GM12892 (cell line): ENCODE results near the gene ATP9A.
"Not testable (repeated sequence)": the region's sequence is repeated elsewhere in the genome, so short reads cannot be mapped to it uniquely, and the experiment has no call there.

Source experiments
- DNase-seq: peaks from one replicate; pipeline ENCODE4 v3.0.0; 2011; ENCODE audit not compliant: insufficient read length
- FAIRE-seq: peaks from 2 replicates; lab custom pipeline; 2011; peaks lifted over from hg19 to GRCh38; lab: Jason Lieb, UNC
- POLR2A ChIP-seq: IDR thresholded peaks from 2 replicates; pipeline ENCODE4 v1.6.1; 2011; ENCODE audit warnings: low read depth, low read length, control low read depth
- POLR2AphosphoS5 ChIP-seq: IDR thresholded peaks from 2 replicates; pipeline ENCODE4 v1.6.1; 2011; ENCODE audit warnings: low read depth, low read length, control low read depth
- TAF1 ChIP-seq: IDR thresholded peaks from 2 replicates; pipeline ENCODE4 v1.6.1; 2011; ENCODE audit warnings: low read depth, mild to moderate bottlenecking, control low read depth, low read length, borderline replicate concordance

Gene ATP9A

DNA sequence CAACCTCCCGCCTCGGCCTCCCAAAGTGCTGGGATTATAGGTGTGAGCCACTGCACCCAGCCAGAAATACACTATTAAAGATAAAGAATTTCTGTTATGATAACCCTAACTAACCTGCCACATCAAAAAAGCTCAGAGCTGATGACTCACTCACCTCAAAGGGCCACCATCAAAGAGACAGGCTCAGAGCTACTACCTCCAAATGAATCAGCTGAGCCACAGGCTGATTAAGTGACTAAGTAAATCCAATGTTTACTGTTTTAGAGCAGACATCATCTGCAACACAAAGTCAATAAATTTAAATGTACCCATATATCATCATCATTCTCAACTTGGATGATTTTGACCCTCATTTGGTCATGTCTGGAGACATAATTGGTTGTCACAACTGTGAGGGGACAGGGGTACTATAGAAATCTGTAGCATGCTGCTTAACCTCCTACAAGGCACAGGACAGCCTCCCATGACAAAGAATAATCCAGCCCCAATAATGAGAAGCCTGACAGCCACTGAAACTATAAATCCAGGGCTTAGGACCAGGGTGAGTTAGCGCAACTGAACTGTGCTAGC lies 106.5 kb downstream of the ATP9A start:
- no peak for FAIRE-seq
- DNase-seq = no peak
- no peak for TF ChIP-seq POLR2A
- no peak for TF ChIP-seq TAF1
- TF ChIP-seq POLR2AphosphoS5 = no peak

DNA sequence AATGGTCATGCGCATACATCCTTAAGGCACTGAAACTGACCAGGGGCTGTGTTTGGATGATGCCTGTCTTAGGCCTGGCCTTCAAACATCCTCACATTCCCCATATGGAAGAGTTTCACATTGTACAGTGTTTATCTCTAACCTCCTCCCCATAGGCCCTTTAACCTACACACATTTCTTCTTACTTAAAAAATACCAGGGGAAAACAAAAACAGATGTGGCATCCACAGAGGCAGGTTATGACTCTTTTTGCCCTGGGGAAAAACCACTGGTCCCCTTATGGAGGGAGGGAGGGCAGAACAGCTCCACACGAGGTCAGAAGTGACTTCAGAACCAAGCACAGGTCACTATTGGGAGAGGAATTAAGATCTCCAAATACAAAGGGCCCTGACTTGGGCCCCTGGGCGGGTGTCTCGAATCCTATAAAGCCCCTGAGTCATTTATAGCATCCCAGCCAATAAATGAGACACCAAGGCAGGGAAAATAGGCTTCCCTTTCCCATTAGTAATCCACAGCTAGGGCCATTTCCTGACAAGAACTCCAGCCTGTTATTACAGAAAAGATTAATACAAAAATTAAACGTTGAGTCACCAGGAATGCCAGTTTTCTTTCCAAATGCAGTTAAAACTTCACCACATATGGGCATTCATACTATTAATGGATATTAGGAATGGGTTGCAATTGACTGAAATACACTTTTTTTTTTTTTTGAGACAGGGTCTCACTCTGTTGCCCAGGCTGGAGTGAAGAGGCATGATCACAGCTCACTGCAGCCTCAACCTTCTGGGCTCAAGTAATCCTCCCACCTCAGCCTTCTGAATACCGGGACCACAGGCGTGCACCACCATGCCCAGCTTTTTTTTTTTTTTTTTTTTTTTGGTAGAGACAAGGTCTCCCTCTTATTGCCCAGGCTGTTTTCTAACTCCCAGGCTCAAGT lies 107.2 kb downstream of the ATP9A start:
- FAIRE-seq (no peak), DNase-seq (no peak)
- TF ChIP-seq POLR2A (no peak), POLR2AphosphoS5 (no peak), TAF1 (no peak)

DNA sequence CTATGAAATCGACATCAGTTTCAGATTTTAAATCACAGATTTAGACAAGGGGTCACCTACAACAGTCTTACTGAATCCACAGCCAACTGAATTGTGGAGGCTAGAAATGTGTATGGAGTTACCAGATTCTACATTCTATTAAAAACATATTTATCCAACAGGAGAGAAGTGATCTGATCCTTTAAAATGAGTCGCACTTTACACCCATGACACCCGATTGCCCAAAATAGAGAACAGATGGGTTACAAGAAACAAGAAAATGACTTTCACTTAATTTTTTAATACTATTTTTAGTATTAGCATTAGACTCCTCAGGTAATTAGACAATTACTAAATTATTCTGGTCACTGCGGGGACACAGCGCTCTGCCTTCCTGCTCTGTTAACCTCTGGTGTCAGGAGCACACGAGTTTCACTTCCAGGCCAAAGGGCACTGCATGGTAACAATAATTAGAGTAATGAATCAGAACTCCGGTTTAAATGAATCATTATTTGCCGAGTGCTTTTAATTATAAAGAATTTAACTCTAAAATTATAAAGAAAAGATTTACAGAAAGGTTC lies 108.6 kb downstream of the ATP9A start:
- no peak for DNase-seq
- no peak for TF ChIP-seq POLR2AphosphoS5
- TF ChIP-seq POLR2A = no peak
- TF ChIP-seq TAF1 = no peak
- FAIRE-seq = no peak

DNA sequence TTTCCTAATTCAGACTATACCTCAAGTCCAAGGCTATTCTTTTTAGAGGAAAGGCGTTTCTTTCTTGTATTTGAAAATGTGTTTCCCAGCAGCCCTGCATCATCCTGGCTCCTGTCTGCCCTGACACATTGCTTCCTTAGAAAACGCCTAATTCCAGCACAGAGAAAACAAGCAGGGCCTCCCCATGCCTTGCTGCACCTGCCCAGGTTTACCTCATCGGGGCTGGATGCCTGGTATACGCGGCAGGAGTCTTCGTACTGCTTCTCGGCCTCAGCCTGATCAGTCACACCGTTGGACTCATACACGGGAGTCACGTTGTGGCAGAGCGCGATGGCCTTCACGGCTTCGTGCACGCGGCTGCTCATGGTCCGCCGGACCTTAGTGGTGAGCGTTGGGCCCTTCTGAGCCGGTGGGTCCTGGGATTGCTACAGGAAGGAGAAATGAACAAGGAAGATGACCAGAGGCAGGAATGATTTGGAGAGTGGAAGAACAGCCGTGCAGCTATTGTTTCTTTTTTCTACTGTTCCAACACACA lies 111.4 kb downstream of the ATP9A start:
- FAIRE-seq = no peak
- no peak for TF ChIP-seq TAF1
- no peak for TF ChIP-seq POLR2AphosphoS5
- TF ChIP-seq POLR2A = no peak
- DNase-seq = no peak

DNA sequence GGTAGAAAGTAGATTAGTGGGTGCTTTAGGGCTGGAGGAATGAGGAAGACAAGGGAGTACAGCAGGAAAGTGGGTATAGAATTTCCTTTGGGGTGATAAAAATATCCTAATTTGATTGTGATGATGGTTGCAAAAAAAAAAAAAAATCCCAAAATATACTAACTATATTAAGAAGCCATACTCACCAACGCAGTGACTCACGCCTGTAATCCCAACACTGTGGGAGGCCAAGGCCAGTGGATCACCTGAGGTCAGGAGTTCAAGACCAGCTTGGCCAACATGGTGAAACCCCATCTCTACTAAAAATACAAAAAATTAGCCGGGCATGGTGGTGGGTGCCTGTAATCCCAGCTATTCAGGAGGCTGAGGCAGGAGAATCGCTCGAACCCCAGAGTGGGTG lies 112.1 kb downstream of the ATP9A start:
- FAIRE-seq = not testable (repeated sequence)

GRCh38 chr20:51654495-51654894 lies 113.7 kb downstream of the ATP9A start:
- no peak for TF ChIP-seq TAF1
- TF ChIP-seq POLR2AphosphoS5 = no peak
- no peak for TF ChIP-seq POLR2A
- DNase-seq = no peak
- no peak for FAIRE-seq

More for the DNA sequence above, 112.1 kb downstream of the ATP9A start:
- DNase-seq = not testable (repeated sequence)

DNA sequence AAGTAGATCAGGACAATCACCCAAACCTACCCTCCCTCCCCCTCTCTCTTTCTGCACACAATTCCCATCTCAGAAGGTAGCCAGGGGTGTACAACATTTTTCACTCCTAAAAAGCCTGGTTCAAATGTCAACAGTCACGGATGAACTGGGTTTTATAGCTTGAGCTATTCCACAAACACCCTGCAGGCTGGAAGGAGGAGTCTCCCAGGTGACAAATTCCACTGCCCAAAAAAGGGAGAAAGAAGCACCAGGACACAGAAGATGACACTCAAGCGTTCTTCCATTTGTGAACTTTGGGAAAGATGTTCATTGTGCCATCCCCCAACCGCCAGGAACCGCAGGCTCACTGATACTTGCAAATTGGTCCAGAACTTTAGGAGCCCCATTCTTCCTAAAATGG lies 114.1 kb downstream of the ATP9A start:
- DNase-seq = no peak
- no peak for FAIRE-seq
- TF ChIP-seq POLR2A (no peak), POLR2AphosphoS5 (no peak), TAF1 (no peak)

DNA sequence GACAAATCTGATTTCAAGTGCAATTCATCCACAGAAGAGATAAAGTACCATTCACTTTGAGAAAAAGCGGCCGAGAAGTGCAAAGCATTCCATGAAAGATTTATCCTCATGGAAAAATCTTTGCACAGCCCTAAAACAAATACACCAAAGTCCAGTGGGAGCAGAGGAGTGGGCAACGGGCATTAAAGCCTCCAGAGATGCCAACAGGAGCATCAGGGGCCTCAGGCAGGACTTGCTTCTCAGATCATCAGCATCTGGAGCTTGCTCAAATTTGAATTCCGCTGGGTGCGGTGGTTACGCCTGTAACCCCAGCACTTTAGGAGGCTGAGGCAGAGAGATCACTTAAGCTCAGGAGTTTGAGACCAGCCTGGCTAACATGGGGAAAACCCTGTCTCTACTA lies 115.0 kb downstream of the ATP9A start:
- FAIRE-seq (no peak), DNase-seq (no peak)
- TF ChIP-seq POLR2A (no peak), POLR2AphosphoS5 (no peak), TAF1 (no peak)

- no peak for TF ChIP-seq POLR2AphosphoS5
- no peak for TF ChIP-seq POLR2A
- no peak for TF ChIP-seq TAF1
- no peak for FAIRE-seq
- no peak for DNase-seq
Measured at GRCh38 chr20:51651921-51652549, 116.2 kb downstream of the ATP9A start.

- TF ChIP-seq TAF1 (no peak), POLR2AphosphoS5 (no peak), POLR2A (no peak)
- no peak for DNase-seq
- FAIRE-seq = no peak
Measured at GRCh38 chr20:51650685-51651134, 117.5 kb downstream of the ATP9A start.

GRCh38 chr20:51648571-51648947 lies 119.6 kb downstream of the ATP9A start:
- TF ChIP-seq TAF1 = no peak
- TF ChIP-seq POLR2AphosphoS5 = no peak
- no peak for TF ChIP-seq POLR2A
- DNase-seq (no peak), FAIRE-seq (no peak)

- FAIRE-seq (no peak), DNase-seq (no peak)
- TF ChIP-seq POLR2A = no peak
- no peak for TF ChIP-seq TAF1
- no peak for TF ChIP-seq POLR2AphosphoS5
Measured at GRCh38 chr20:51647674-51648570, 120.3 kb downstream of the ATP9A start.

- FAIRE-seq, DNase-seq: not testable (repeated sequence)
Measured at GRCh38 chr20:51643810-51644209, 124.4 kb downstream of the ATP9A start.
